ENCODE measurements around the gene MRPL48. TPM values are rescaled to one million over a fixed set of nuclear protein-coding genes. Genes with fewer than 3 reads are reported as not detected.
"Not testable (repeated sequence)": the region's sequence is repeated elsewhere in the genome, so short reads cannot be mapped to it uniquely, and the experiment has no call there.

The MRPL48 gene
- total and polyA plus RNA-seq, 4 experiments from 2014 or later, result 24.9 to 85.1 (median 51.1) TPM

DNA sequence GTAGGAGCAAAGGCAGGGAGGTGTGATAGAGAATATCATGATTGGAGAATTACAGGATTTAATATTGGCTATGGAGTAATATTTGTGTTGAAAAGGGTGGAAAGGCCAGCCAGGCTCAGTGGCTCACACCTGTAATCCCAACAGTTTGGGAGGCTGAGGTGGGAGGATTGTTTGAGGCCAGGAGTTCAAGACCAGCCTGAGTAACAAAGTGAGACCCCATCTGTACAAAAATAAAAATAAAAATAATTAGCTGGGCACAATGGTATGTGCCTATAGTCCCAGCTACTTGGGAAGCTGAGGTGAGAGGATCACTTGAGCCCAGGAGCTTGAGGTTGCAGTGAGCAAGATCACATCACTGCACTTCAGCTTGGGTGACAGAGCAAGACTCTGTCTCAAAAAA, 2.2 kb upstream of the MRPL48 start:
- H3K4me1 ChIP-seq (ENCODE audit: insufficient read depth, low read length), result peaks cover 18% of the 10 kb centered on the region
- H3K4me3 ChIP-seq (ENCODE audit: low read length in 2 of 2); intact Hi-C loops (cut with micrococcal nuclease); H3K36me3 Mint-ChIP-seq; H3K27me3 Mint-ChIP-seq; H3K27ac ChIP-seq (ENCODE audit: low read depth, low read length); H3K9me3 Mint-ChIP-seq; H3K27me3 ChIP-seq (ENCODE audit: insufficient read depth, low read length); H3K9me3 ChIP-seq (ENCODE audit: control insufficient read depth in 1 of 2, low read length in 2 of 2); DNase-seq; H3K36me3 ChIP-seq (ENCODE audit: insufficient read depth, low read length): not testable (repeated sequence)
- peaks cover 8 to 24% (median 17%) of the 10 kb centered on the region in 4 donors for H3K4me1 Mint-ChIP-seq
- POLR2A ChIA-PET (ENCODE audit: partially characterized antibody), result interaction anchor here (3.7 kb wide), 1 partner anchor 25 kb away, joined by 16 read pairs; the partner anchor contains the start of gene RAB6A
- peak overlapping the region in 3 of 8 donors; percentile 3 to 45 (median 31) for H3K4me3 Mint-ChIP-seq
- peak overlapping the region in 2 of 7 donors; percentile 1 to 68 for H3K27ac Mint-ChIP-seq
- CTCF ChIA-PET (ENCODE audit: partially characterized antibody), result interaction anchor here (0.6 to 2.3 kb wide), 4 partner anchors 8 to 1419 kb away, joined by 3 to 7 read pairs (median 3); partner anchors contain the start of gene RAB6A

DNA sequence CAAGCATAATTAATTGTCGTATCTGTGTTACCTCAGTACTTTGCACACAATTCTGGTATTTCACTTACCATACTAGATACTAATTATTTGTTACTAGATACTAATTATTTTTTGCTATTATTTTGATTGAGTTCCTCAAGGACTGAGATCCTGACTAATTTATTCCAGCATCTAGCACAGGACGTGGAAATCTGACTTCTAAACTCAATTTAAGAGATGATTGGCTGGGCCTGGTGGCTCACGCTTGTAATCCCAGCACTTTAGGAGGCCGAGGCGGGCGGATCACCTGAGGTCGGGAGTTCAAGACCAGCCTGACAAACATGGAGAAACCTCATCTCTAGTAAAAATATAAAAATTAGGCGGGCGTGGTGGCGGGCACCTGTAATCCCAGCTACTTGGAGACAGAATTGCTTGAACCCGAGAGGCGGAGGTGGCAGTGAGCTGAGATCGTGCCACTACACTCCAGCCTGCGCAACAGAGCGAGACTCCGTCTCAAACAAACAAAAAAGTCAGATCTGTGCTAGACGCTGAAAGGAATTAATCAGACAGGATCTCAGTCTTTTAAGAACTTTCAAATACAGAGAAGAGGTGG, 527 bp upstream of the MRPL48 start:
- intact Hi-C loops (cut with micrococcal nuclease), result no loop called here
- Histone ChIP-seq H3K27me3 (ENCODE audit: insufficient read depth, low read length) (no peaks in the 10 kb centered on the region), H3K4me3 (ENCODE audit: low read length in 2 of 2) (peak overlapping the region; percentile 92 to 98), H3K4me1 (ENCODE audit: insufficient read depth, low read length) (peaks cover 18% of the 10 kb centered on the region), H3K9me3 (ENCODE audit: control insufficient read depth in 1 of 2, low read length in 2 of 2) (no peaks in the 10 kb centered on the region), H3K27ac (ENCODE audit: low read depth, low read length) (peak overlapping the region; percentile 66), H3K36me3 (ENCODE audit: insufficient read depth, low read length) (no peaks in the 10 kb centered on the region)
- Mint-ChIP-seq H3K9me3 (no peaks in the 10 kb centered on the region), H3K27me3 (peaks cover 0 to 3% of the 10 kb centered on the region in 2 donors), H3K4me3 (peak overlapping the region; percentile 96 to 100 (median 99)), H3K36me3 (peaks cover 0 to 8% of the 10 kb centered on the region in 2 donors), H3K4me1 (peaks cover 9 to 28% (median 19%) of the 10 kb centered on the region in 4 donors), H3K27ac (peak overlapping the region; percentile 97 to 99 (median 98))
- DNase-seq, result peak in 1 of 5 donors; percentile 3
- ChIA-PET POLR2A (ENCODE audit: partially characterized antibody) (interaction anchor here (1.1 to 3.0 kb wide), 8 partner anchors 8 to 384 kb away, joined by 3 to 56 read pairs (median 4); partner anchors contain the start of genes C2CD3, PPME1 and RAB6A), CTCF (ENCODE audit: partially characterized antibody) (interaction anchor here (1.0 to 1.4 kb wide), 3 partner anchors 8 to 79 kb away, joined by 3 to 5 read pairs (median 4); partner anchors contain the start of gene RAB6A)

DNA sequence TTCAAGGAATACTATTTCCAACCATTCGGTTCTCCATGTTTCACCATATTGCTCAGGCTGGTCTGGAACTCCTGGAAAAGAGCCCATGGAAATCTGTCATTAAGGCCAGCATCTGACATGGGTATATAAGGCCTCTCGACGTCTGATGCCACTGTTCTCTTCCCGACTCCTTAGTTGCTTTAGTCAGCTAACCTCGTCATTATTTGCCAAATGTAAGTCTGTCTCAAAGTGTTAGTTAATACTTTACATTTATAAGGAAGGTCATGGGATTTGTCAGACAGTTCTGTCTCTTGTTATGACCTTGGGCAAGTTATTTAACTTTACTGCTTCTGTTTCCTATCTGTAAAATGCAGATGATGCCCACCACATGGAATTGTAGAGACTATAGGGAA, 1.6 kb downstream of the MRPL48 start:
- peaks cover 18% of the 10 kb centered on the region for H3K4me1 ChIP-seq (ENCODE audit: insufficient read depth, low read length)
- ChIA-PET POLR2A (ENCODE audit: partially characterized antibody) (interaction anchor here (1.3 kb wide), 1 partner anchor 10 kb away, joined by 4 read pairs; no protein-coding TSS in a partner anchor), CTCF (ENCODE audit: partially characterized antibody) (no interaction called here)
- no peak for DNase-seq
- H3K27me3 Mint-ChIP-seq, result no peaks in the 10 kb centered on the region
- H3K4me1 Mint-ChIP-seq, result peaks cover 13 to 29% (median 22%) of the 10 kb centered on the region in 4 donors
- H3K36me3 Mint-ChIP-seq, result peaks cover 4 to 17% of the 10 kb centered on the region in 2 donors
- H3K4me3 Mint-ChIP-seq, result peak overlapping the region; percentile 96 to 100 (median 99)
- H3K27me3 ChIP-seq (ENCODE audit: insufficient read depth, low read length), result no peaks in the 10 kb centered on the region
- no peaks in the 10 kb centered on the region for H3K9me3 Mint-ChIP-seq
- H3K27ac Mint-ChIP-seq, result peak overlapping the region in 6 of 7 donors; percentile 4 to 99 (median 84)
- no peaks in the 10 kb centered on the region for H3K36me3 ChIP-seq (ENCODE audit: insufficient read depth, low read length)
- H3K27ac ChIP-seq (ENCODE audit: low read depth, low read length), result no peak overlapping the region
- H3K4me3 ChIP-seq (ENCODE audit: low read length in 2 of 2), result no peak overlapping the region
- intact Hi-C loops (cut with micrococcal nuclease), result no loop called here
- H3K9me3 ChIP-seq (ENCODE audit: control insufficient read depth in 1 of 2, low read length in 2 of 2), result no peaks in the 10 kb centered on the region

DNA sequence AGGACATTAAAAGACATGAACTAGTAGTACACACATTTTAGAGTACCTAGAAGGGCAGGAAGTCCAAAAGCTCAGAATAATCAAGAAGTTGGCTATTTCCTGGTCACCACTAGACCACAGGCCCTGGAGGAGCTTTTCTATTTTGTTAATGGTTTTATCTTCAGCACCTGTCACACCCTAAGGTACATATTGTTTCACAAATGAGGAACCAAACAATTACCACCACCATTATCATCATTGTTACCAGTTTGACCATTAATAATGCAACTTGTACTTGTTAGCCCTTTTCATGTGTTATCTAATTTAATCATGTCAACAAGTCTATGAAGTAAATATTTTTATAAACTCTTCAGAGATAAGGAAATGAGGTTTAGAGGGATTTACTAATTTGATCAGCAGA, 4.9 kb downstream of the MRPL48 start:
- intact Hi-C loops (cut with micrococcal nuclease), result no loop called here
- Histone ChIP-seq H3K27ac (ENCODE audit: low read depth, low read length) (no peak overlapping the region), H3K36me3 (ENCODE audit: insufficient read depth, low read length) (peaks cover 7% of the 10 kb centered on the region), H3K4me3 (ENCODE audit: low read length in 2 of 2) (no peak overlapping the region), H3K9me3 (ENCODE audit: control insufficient read depth in 1 of 2, low read length in 2 of 2) (no peaks in the 10 kb centered on the region), H3K4me1 (ENCODE audit: insufficient read depth, low read length) (peaks cover 11% of the 10 kb centered on the region), H3K27me3 (ENCODE audit: insufficient read depth, low read length) (no peaks in the 10 kb centered on the region)
- Mint-ChIP-seq H3K9me3 (no peaks in the 10 kb centered on the region), H3K36me3 (peaks cover 7 to 19% of the 10 kb centered on the region in 2 donors), H3K27me3 (no peaks in the 10 kb centered on the region), H3K4me1 (peaks cover 11 to 26% (median 18%) of the 10 kb centered on the region in 4 donors), H3K4me3 (no peak overlapping the region), H3K27ac (peak overlapping the region in 1 of 7 donors; percentile 31)
- CTCF ChIA-PET (ENCODE audit: partially characterized antibody), result no interaction called here
- POLR2A ChIA-PET (ENCODE audit: partially characterized antibody), result no interaction called here
- no peak for DNase-seq

DNA sequence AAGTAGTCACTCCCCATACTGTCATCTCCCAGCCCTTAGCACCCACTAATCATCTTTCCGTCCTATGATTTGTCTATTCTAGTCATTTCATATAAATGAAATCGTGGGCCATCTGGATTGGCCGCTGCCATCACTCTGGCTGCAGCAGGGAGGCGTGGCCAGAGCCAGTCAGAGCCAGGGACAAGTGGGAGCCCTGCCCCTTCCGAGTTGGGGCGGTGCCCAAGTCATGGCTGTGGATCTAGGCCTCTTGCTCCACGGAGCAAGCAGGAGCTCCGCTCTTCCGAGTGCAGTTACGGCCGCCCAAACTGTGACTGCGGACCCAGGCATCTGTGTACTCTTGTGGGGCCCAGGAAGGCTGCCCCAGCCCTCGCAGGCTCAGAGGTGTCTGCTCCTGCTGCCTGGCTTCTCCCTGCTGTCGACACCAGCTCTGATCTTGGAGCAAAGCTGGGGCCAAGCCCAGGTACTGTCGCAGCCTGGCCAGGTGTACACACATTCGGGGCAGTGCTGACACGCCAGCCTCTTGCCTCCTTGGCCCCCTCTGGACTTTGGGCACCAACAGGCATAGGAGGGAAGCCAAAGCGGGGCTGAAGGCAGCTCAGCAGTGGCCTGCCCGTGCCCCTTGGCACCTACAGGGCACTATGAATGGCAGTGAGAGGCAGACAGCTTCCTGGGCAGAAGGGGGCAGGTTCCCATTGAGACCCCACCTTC, 8.4 kb downstream of the MRPL48 start:
- no peaks in the 10 kb centered on the region for H3K4me1 ChIP-seq (ENCODE audit: insufficient read depth, low read length)
- Mint-ChIP-seq H3K27me3 (no peaks in the 10 kb centered on the region), H3K4me1 (peaks cover 5 to 11% (median 5%) of the 10 kb centered on the region in 4 donors), H3K36me3 (peaks cover 7 to 16% of the 10 kb centered on the region in 2 donors), H3K9me3 (no peaks in the 10 kb centered on the region), H3K27ac (no peak overlapping the region), H3K4me3 (no peak overlapping the region)
- POLR2A ChIA-PET (ENCODE audit: partially characterized antibody), result no interaction called here
- intact Hi-C loops (cut with micrococcal nuclease), result no loop called here
- no peak for DNase-seq
- no peak overlapping the region for H3K27ac ChIP-seq (ENCODE audit: low read depth, low read length)
- H3K27me3 ChIP-seq (ENCODE audit: insufficient read depth, low read length), result no peaks in the 10 kb centered on the region
- peaks cover 7% of the 10 kb centered on the region for H3K36me3 ChIP-seq (ENCODE audit: insufficient read depth, low read length)
- no peak overlapping the region for H3K4me3 ChIP-seq (ENCODE audit: low read length in 2 of 2)
- no peaks in the 10 kb centered on the region for H3K9me3 ChIP-seq (ENCODE audit: control insufficient read depth in 1 of 2, low read length in 2 of 2)
- CTCF ChIA-PET (ENCODE audit: partially characterized antibody), result no interaction called here

DNA sequence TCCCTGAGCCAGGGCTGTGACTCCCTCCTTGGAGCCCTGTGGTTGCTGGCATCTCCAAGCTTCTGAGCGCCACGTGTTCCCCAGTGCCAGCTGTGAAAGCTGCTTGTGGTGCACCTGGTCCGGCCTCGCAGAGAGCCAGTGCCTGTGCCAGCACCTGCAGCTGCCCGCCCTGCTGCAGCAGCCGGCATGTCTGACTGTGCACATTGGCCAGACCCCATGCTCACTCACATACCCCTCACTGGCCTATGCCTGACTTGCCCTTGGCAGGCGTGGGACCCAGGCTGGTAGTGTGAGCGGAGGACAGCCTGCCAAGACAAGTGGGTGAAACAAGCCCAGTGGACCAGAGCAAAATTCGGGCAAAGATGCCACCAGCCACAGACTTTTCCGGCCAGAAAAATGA, 9.8 kb downstream of the MRPL48 start:
- Histone ChIP-seq H3K4me3 (ENCODE audit: low read length in 2 of 2) (no peak overlapping the region), H3K4me1 (ENCODE audit: insufficient read depth, low read length) (no peaks in the 10 kb centered on the region), H3K27me3 (ENCODE audit: insufficient read depth, low read length) (no peaks in the 10 kb centered on the region), H3K27ac (ENCODE audit: low read depth, low read length) (no peak overlapping the region), H3K9me3 (ENCODE audit: control insufficient read depth in 1 of 2, low read length in 2 of 2) (no peaks in the 10 kb centered on the region), H3K36me3 (ENCODE audit: insufficient read depth, low read length) (peaks cover 7% of the 10 kb centered on the region)
- ChIA-PET CTCF (ENCODE audit: partially characterized antibody) (no interaction called here), POLR2A (ENCODE audit: partially characterized antibody) (no interaction called here)
- no peak overlapping the region for H3K27ac Mint-ChIP-seq
- no peak for DNase-seq
- no peaks in the 10 kb centered on the region for H3K9me3 Mint-ChIP-seq
- peaks cover 10 to 12% of the 10 kb centered on the region in 2 donors for H3K36me3 Mint-ChIP-seq
- H3K27me3 Mint-ChIP-seq, result no peaks in the 10 kb centered on the region
- peaks cover 0 to 12% (median 2%) of the 10 kb centered on the region in 4 donors for H3K4me1 Mint-ChIP-seq
- no peak overlapping the region for H3K4me3 Mint-ChIP-seq
- intact Hi-C loops (cut with micrococcal nuclease), result no loop called here

DNA sequence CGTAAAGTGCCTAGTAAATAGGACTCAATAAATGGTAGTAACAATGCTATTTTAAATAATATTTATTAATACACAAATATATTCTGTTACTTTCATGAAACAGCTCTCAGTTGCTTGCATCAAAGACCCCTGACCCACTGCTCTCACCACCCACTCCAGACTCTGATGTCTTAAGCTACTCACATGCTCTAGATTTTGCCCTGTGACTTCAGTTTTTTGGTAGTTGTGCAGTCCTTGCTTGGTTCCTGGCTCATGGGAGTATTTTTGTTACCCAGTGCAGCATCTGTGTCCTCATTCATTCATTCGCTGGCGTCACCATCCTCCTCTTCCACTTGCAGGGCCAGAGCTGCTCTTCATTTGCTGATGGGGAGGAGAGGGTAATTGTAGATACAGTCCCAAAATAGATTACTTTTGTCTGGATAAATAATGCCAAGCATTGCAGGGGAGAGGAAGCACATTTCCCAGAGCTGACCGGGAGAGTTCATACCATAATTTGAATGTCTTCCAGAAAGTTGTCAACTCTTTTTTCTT, 12.7 kb downstream of the MRPL48 start:
- ChIA-PET POLR2A (ENCODE audit: partially characterized antibody) (no interaction called here), CTCF (ENCODE audit: partially characterized antibody) (no interaction called here)
- peaks cover 7% of the 10 kb centered on the region for H3K36me3 ChIP-seq (ENCODE audit: insufficient read depth, low read length)
- H3K9me3 ChIP-seq (ENCODE audit: control insufficient read depth in 1 of 2, low read length in 2 of 2), result no peaks in the 10 kb centered on the region
- H3K27me3 Mint-ChIP-seq, result no peaks in the 10 kb centered on the region
- H3K4me3 ChIP-seq (ENCODE audit: low read length in 2 of 2), result no peak overlapping the region
- no peaks in the 10 kb centered on the region for H3K4me1 ChIP-seq (ENCODE audit: insufficient read depth, low read length)
- H3K27ac Mint-ChIP-seq, result peak overlapping the region in 1 of 7 donors; percentile 37
- H3K27me3 ChIP-seq (ENCODE audit: insufficient read depth, low read length), result no peaks in the 10 kb centered on the region
- no peak overlapping the region for H3K4me3 Mint-ChIP-seq
- intact Hi-C loops (cut with micrococcal nuclease), result no loop called here
- peaks cover 0 to 9% (median 0%) of the 10 kb centered on the region in 4 donors for H3K4me1 Mint-ChIP-seq
- no peak overlapping the region for H3K27ac ChIP-seq (ENCODE audit: low read depth, low read length)
- no peaks in the 10 kb centered on the region for H3K9me3 Mint-ChIP-seq
- H3K36me3 Mint-ChIP-seq, result peaks cover 6 to 15% of the 10 kb centered on the region in 2 donors
- no peak for DNase-seq
